ACC112 (cell line): ENCODE measurements around the gene PRTN3.
"Not testable (repeated sequence)": the region's sequence is repeated elsewhere in the genome, so short reads cannot be mapped to it uniquely, and the experiment has no call there.

Experiments
- H2AFZ ChIP-seq: fragments of 200-600 bp; sonication (generic); one replicate; pipeline ENCODE4 v1.6.0; 2017; ENCODE audit warnings: antibody characterized with exemption, low read length; ENCODE audit not compliant: unreplicated experiment
- H3K27ac ChIP-seq: fragments of 200-600 bp; sonication (generic); 2 replicates; pipeline ENCODE4 v1.5.1; 2014; ENCODE audit warnings: low read depth, mild to moderate bottlenecking, antibody characterized with exemption, low read length, moderate library complexity
- H3K27me3 ChIP-seq: fragments of 200-600 bp; sonication (generic); 2 replicates; pipeline ENCODE4 v1.6.1; 2014; ENCODE audit warnings: mild to moderate bottlenecking, antibody characterized with exemption, low read length, moderate library complexity, mixed read lengths; ENCODE audit not compliant: insufficient read depth
- H3K36me3 ChIP-seq: fragments of 200-600 bp; sonication (generic); 2 replicates; pipeline ENCODE4 v1.6.1; 2016; ENCODE audit warnings: mild to moderate bottlenecking, antibody characterized with exemption, low read length, moderate library complexity, mixed read lengths; ENCODE audit not compliant: insufficient read depth
- H3K4me1 ChIP-seq: fragments of 200-600 bp; sonication (generic); one replicate; pipeline ENCODE4 v1.6.1; 2016; ENCODE audit warnings: low read length, mixed read lengths; ENCODE audit not compliant: insufficient read depth, unreplicated experiment, control insufficient read depth
- H3K4me3 ChIP-seq: fragments of 200-600 bp; sonication (generic); 2 replicates; pipeline ENCODE4 v1.5.1; 2014; ENCODE audit warnings: mild to moderate bottlenecking, low read depth, low read length
- H3K79me2 ChIP-seq: fragments of 200-600 bp; sonication (generic); one replicate; pipeline ENCODE4 v1.6.0; 2016; ENCODE audit warnings: low read length; ENCODE audit not compliant: control insufficient read depth, unreplicated experiment, insufficient read depth

The PRTN3 gene

DNA sequence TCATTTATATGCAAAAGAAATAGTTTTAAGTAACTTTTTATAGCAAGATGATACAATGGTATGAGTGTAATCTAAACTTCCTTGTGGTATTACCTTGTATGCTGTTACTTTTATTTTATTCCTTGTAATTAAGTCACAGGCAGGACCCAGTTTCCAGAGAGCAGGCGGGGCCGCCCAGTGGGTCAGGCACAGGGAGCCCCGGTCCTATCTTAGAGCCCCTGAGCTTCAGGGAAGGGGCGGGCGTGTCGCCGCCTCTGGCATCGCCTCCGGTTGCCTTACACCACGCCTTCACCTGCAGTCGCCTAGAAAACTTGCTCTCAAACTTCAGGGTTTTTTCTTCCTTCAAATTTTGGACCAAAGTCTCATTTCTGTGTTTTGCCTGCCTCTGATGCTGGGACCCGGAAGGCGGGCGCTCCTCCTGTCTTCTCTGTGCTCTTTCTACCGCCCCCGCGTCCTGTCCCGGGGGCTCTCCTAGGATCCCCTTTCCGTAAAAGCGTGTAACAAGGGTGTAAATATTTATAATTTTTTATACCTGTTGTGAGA lies 29.2 kb upstream of the PRTN3 start:
- H3K4me1 ChIP-seq, result no peaks in the 10 kb centered on the region
- H3K79me2 ChIP-seq, result peaks cover 17% of the 10 kb centered on the region
- no peak overlapping the region for H3K27ac ChIP-seq
- H3K4me3 ChIP-seq, result no peak overlapping the region
- H2AFZ ChIP-seq, result no peak overlapping the region
- H3K27me3 ChIP-seq, result no peaks in the 10 kb centered on the region
- H3K36me3 ChIP-seq, result peaks cover 29% of the 10 kb centered on the region

DNA sequence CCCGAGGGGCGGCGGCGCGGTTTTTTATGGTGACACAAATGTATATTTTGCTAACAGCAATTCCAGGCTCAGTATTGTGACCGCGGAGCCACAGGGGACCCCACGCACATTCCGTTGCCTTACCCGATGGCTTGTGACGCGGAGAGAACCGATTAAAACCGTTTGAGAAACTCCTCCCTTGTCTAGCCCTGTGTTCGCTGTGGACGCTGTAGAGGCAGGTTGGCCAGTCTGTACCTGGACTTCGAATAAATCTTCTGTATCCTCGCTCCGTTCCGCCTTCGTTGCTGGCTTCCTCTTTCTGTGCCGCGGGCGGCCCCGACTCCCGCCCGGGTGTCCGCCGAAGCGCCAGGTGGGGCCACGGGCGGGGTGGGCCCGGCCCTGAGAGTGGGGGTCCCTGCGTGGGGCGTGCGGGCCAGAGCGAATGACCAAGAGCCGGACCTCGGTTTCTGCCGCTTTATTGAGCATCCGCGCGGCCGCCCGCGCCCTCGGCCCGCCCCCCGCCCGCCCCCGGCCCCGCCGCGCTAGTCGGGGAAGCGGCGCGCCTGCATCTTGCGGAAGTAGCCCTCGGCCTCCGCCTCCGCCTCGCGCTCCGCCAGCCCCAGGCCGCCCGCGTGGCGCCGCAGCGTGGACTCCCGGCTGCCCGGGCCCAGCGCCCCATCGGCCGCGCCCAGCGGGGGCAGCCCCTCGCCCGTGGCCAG lies 28.6 kb upstream of the PRTN3 start:
- Histone ChIP-seq H2AFZ (no peak overlapping the region), H3K79me2 (peaks cover 11% of the 10 kb centered on the region), H3K4me1 (no peaks in the 10 kb centered on the region), H3K27ac (no peak overlapping the region), H3K36me3 (peaks cover 28% of the 10 kb centered on the region), H3K4me3 (no peak overlapping the region), H3K27me3 (no peaks in the 10 kb centered on the region)

DNA sequence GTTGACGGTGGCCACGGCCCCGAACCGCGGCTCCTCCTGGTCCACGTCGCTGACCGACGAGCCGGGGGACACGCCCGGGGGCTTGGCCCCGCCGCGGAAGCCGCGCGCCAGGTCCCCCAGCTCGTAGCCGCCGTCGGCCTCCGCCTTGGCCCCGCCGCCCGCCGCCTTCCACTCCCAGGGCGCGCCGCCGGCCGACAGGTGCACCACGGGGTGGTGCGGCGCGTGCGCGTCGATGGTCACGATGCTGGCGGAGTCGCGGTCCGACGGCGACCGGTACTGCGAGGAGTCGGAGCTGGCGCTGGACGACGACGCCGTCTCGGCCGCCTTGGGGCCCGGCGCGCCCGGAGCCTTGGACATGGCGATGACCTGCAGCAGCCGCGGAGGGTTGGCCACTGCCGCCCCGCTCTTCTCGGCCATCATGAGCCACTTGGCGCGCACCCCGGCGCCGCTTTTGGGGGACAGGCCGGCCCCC lies 28.0 kb upstream of the PRTN3 start:
- H3K36me3 ChIP-seq, result peaks cover 23% of the 10 kb centered on the region
- no peak overlapping the region for H3K4me3 ChIP-seq
- H3K79me2 ChIP-seq, result peaks cover 5% of the 10 kb centered on the region
- no peak overlapping the region for H3K27ac ChIP-seq
- no peaks in the 10 kb centered on the region for H3K27me3 ChIP-seq
- H2AFZ ChIP-seq, result no peak overlapping the region
- no peaks in the 10 kb centered on the region for H3K4me1 ChIP-seq

DNA sequence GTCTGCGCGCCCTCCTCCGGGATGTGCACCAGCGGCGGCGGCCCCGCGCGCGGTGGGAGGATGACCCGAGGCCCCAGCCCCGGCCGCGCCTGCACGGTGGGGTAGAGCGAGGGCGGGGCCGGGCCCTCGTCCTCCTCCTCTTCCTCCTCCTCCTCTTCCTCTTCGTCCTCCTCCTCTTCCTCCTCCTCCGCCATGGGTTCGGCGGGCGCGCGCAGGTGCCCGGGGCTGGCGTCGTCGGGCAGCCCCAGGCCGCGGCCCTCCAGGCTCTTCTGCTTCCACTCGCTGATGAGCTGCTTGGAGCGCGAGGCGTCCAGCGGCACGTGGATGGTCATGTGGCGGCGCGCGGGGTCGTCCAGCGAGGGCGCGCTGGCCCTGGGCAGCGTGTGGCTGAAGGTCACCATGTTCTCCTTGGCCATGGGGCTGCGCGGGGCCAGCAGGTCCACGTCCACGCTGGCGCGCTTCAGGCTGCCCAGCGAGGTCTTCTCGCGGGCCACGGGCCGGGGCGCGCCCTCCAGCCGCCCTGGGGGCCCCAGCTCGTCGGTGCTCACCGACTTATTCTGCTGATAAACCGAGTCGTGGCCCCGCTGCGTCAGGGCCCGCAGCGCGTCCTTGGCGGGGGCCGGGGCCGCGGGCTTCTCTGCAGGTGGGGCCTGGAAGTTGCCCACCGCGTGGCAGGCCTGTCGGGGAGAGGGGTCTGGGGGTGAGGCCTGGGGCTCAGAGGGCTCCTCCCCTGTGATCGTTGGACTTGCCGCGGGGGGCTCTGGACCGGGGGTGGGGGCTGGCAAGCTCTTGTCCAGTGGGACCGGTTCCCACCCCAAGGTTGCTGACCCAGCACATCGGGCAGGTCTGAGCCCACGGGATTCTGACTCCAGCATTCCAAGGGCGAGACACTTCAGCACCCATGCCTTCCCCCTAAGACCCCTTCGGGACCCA lies 27.3 kb upstream of the PRTN3 start:
- no peak overlapping the region for H3K4me3 ChIP-seq
- H3K79me2 ChIP-seq, result peaks cover 2% of the 10 kb centered on the region
- H3K4me1 ChIP-seq, result no peaks in the 10 kb centered on the region
- peaks cover 19% of the 10 kb centered on the region; the same call in 1 of the 2 replicates for H3K36me3 ChIP-seq
- no peaks in the 10 kb centered on the region for H3K27me3 ChIP-seq
- H2AFZ ChIP-seq, result no peak overlapping the region
- no peak overlapping the region for H3K27ac ChIP-seq

DNA sequence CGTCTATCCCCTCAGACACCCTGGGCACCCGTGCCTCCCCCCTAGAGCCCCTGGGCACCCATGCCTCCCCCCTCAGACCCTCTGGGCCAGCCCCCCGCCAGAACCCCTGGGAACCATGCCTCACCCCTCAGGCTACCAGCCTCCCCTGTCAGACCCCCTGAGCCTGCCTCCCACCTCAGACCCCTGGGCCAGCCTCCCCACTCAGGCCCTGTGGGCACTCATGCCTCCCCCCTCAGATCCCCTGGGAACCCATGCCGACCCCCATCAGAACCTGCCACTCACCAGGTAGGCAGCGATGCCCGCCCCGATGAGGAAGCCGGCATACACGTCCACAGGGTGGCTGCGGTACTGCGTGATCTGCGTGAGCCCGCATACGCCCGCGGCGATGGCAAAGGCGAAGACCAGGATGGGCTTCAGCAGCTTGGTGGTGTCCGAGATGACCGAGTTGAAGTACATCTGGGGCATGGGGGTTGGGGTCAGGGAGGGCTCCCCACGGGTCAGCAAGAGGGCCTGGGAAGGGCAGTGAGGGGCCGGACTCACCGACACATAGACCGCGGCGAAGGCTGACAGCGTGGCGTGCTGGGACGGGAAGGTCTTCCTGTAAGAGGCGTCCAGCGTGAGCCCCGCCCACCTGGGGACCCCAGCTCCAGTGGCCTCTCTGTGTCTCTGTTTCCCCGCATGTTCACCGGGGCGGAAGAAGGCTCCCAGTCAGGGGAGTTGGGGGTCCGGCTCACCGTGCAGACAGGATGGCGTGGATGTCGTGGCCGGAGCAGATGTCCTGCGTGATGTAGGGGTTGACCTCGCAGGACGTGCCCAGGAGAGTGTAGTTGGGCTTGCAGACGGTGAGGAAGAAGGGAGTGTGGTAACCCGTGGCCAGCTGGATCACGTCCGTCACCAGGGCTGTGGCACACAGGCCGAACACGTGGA lies 26.4 kb upstream of the PRTN3 start:
- Histone ChIP-seq H3K4me3 (no peak overlapping the region), H3K36me3 (peaks cover 19% of the 10 kb centered on the region; the same call in 1 of the 2 replicates), H2AFZ (no peak overlapping the region)

DNA sequence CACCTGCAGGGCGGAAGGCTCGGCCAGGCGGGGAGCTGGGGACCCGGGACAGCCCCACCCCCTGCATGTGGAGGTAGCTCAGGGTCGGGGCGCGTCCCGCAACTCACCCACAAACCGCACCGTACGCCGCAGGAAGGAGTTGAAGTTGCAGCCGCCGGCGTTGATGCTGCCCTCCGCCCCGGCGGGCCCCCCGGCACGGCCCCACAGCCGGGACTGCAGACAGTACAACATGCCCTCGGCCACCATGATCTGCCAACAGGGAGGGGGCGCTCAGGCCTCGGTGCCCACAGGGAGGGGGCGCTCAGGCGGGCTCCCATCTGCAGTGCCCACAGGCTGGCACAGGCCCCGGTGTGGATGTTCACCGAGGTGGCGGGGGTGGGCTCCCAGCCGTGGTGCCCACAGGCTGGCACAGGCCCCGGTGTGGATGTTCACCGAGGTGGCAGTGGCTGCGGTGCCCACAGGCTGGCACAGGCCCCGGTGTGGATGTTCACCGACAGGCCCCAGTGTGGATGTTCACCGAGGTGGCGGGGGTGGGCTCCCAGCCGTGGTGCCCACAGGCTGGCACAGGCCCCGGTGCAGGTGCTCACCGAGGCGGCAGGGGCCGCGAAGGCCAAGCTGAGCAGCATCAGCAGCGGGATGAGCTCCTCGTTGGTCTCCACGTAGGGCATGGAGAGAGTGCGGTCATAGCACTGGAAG lies 25.6 kb upstream of the PRTN3 start:
- H3K36me3 ChIP-seq, result peaks cover 19% of the 10 kb centered on the region; the same call in 1 of the 2 replicates

More for the DNA sequence above, 26.4 kb upstream of the PRTN3 start:
- no peak overlapping the region for H3K27ac ChIP-seq
- H3K27me3 ChIP-seq, result no peaks in the 10 kb centered on the region
- peaks cover 2% of the 10 kb centered on the region for H3K79me2 ChIP-seq
- no peaks in the 10 kb centered on the region for H3K4me1 ChIP-seq

DNA sequence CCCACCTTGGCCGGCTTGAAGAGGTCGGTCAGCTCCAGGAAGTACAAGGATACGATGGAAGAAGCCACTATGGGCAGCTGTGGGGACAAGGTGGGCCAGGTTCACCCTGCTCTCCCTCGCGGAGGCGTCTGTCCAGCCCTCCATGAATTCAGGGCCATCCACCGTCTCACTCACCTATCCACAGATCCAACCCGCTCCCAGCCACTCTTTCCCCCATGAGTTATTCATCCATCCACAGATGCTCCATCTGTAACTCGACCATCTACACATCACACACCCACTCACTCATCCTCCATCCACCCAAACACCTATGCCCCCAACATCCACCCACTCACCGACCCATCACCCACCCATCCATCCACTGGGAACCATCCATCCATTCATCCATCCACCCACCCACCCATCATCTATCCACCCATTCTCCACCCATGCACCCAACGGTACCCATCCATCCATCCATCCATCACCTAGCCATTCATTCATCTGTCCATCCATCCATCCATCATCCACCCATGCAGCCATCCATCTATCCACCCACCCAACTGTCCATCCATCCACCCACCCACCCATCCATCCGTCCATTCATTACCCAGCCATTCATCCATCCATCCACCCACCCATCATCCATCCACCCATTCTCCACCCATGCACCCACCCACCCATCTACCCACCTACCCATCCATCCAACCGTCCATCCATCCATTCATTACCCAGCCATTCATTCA lies 24.9 kb upstream of the PRTN3 start:
- Histone ChIP-seq H3K36me3 (peaks cover 12% of the 10 kb centered on the region; the same call in 1 of the 2 replicates), H3K79me2 (no peaks in the 10 kb centered on the region), H3K4me3 (no peak overlapping the region), H2AFZ (no peak overlapping the region), H3K4me1 (no peaks in the 10 kb centered on the region), H3K27ac (no peak overlapping the region), H3K27me3 (no peaks in the 10 kb centered on the region)

More for the DNA sequence above, 25.6 kb upstream of the PRTN3 start:
- Histone ChIP-seq H3K4me3 (no peak overlapping the region), H3K27me3 (no peaks in the 10 kb centered on the region), H3K4me1 (no peaks in the 10 kb centered on the region), H2AFZ (no peak overlapping the region), H3K27ac (no peak overlapping the region), H3K79me2 (no peaks in the 10 kb centered on the region)

DNA sequence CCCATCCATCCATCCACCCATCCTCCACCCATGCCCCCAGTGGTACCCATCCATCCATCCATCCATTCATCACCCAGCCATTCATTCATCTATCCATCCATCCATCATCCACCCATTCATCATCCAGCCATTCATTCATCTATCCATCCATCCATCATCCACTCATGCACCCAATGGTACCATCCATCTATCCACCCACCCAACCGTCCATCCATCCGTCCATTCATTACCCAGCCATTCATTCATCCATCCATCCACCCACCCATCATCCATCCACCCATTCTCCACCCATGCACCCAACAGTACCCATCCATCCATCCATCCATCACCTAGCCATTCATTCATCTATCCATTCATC lies 24.3 kb upstream of the PRTN3 start:
- H3K27me3 ChIP-seq, result no peaks in the 10 kb centered on the region

DNA sequence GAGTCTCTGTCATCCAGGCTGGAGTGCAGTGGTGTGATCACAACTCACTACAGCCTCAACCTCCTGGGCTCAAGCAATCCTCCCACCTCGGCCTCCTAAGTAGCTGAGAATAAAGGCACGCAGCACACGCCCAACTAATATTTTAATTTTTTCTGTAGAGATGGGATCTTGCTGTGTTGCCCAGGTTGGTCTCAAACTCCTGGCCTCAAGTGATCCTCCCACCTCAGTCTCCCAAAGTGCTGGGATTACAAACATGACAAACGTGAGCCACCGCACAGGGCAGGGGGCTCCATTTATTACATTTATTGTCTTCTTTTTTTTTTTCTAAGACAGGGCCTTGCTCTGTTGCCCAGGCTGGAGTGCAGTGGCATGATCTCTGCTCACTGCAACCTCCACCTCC lies 20.6 kb upstream of the PRTN3 start:
- H2AFZ ChIP-seq, H3K36me3 ChIP-seq, H3K4me3 ChIP-seq, H3K27me3 ChIP-seq, H3K4me1 ChIP-seq, H3K27ac ChIP-seq, H3K79me2 ChIP-seq: not testable (repeated sequence)

More for the DNA sequence above, 24.3 kb upstream of the PRTN3 start:
- Histone ChIP-seq H3K4me3 (no peak overlapping the region), H3K4me1 (no peaks in the 10 kb centered on the region), H2AFZ (no peak overlapping the region), H3K79me2 (no peaks in the 10 kb centered on the region), H3K36me3 (peaks cover 7% of the 10 kb centered on the region; the same call in 1 of the 2 replicates), H3K27ac (no peak overlapping the region)
